Prostate gland (tissue), 2 donors: ENCODE results near the gene HLA-E.

Experiments used
- CTCF ChIP-seq, 4 experiments: fragments of 200-600 bp in 2 of 4; fragments of 450-650 bp in 2 of 4; sonication (generic) in 2 of 4; IDR thresholded peaks; 1 replicate in 3 of 4; 2 replicates in 1 of 4; pipeline ENCODE4 v1.5.1; 2016 to 2019; ENCODE audit warnings: antibody characterized with exemption in 4 of 4, mild to moderate bottlenecking in 2 of 4, moderate library complexity in 2 of 4
- POLR2A ChIP-seq: fragments of 450-650 bp; IDR thresholded peaks from one replicate; pipeline ENCODE4 v1.6.1; 2016; ENCODE audit warnings: antibody characterized with exemption, mild to moderate bottlenecking
- POLR2AphosphoS5 ChIP-seq: sonication (generic); formaldehyde crosslinking; IDR thresholded peaks from one replicate; pipeline ENCODE4 v1.6.1; 2017; ENCODE audit warnings: antibody characterized with exemption

- TF ChIP-seq CTCF (IDR thresholded peaks at IDR 0.05) (no peak), POLR2A (no peak), POLR2AphosphoS5 (no peak)
These were observed 4.1 kb upstream of the HLA-E start for GRCh38 chr6:30485236-30485635.
